ENCODE measurements around the gene SFTPA1. TPM values are rescaled to one million over a fixed set of nuclear protein-coding genes. Genes with fewer than 3 reads are reported as not detected.
"Not testable (repeated sequence)": the region's sequence is repeated elsewhere in the genome, so short reads cannot be mapped to it uniquely, and the experiment has no call there.

The SFTPA1 gene
- total RNA-seq, 1 donor from 2014 or later, result not detected

GRCh38 chr10:79579361-79579760 is 31.4 kb upstream of the SFTPA1 start:
- no peaks in the 10 kb centered on the region for H3K9me3 Mint-ChIP-seq (ENCODE audit: unreplicated experiment)
- H3K27me3 Mint-ChIP-seq (ENCODE audit: unreplicated experiment), result peaks cover 65% of the 10 kb centered on the region
- H3K4me3 Mint-ChIP-seq (ENCODE audit: unreplicated experiment), result no peak overlapping the region
- TF ChIP-seq, protein P1, sequence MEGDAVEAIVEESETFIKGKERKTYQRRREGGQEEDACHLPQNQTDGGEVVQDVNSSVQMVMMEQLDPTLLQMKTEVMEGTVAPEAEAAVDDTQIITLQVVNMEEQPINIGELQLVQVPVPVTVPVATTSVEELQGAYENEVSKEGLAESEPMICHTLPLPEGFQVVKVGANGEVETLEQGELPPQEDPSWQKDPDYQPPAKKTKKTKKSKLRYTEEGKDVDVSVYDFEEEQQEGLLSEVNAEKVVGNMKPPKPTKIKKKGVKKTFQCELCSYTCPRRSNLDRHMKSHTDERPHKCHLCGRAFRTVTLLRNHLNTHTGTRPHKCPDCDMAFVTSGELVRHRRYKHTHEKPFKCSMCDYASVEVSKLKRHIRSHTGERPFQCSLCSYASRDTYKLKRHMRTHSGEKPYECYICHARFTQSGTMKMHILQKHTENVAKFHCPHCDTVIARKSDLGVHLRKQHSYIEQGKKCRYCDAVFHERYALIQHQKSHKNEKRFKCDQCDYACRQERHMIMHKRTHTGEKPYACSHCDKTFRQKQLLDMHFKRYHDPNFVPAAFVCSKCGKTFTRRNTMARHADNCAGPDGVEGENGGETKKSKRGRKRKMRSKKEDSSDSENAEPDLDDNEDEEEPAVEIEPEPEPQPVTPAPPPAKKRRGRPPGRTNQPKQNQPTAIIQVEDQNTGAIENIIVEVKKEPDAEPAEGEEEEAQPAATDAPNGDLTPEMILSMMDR (IDR thresholded peaks at IDR 0.05), result no peak
- no peak overlapping the region for H3K27ac Mint-ChIP-seq (ENCODE audit: unreplicated experiment)
- H3K4me1 Mint-ChIP-seq (ENCODE audit: unreplicated experiment), result no peaks in the 10 kb centered on the region
- DNase-seq (ENCODE audit: extremely low spot score, unreplicated experiment), result no peak
- H3K36me3 Mint-ChIP-seq (ENCODE audit: unreplicated experiment), result no peaks in the 10 kb centered on the region

DNA sequence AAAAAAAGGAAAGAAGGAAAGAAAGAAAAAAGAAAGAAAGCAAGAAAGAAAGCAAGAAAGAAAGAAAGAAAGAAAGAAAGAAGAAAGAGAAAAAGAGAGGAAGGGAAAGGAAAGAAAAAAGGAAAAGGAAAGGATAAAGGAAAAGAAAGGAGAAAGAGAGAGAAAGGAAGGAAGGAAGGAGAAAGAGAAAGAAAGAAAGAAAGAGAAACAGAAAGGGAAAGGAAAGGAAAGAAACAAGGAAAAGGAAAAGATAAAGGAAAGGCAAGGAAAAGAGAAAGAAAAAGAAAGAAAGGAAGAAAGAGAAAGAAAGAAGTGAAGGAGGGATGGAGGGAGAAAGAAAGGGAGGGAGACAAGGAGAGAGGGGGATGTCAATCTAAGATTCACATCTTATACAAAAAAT is 29.7 kb upstream of the SFTPA1 start:
- no peak for DNase-seq (ENCODE audit: extremely low spot score, unreplicated experiment)
- no peaks in the 10 kb centered on the region for H3K9me3 Mint-ChIP-seq (ENCODE audit: unreplicated experiment)
- H3K36me3 Mint-ChIP-seq (ENCODE audit: unreplicated experiment), result no peaks in the 10 kb centered on the region
- H3K4me3 Mint-ChIP-seq (ENCODE audit: unreplicated experiment), result no peak overlapping the region
- H3K4me1 Mint-ChIP-seq (ENCODE audit: unreplicated experiment), result no peaks in the 10 kb centered on the region
- H3K27ac Mint-ChIP-seq (ENCODE audit: unreplicated experiment), result no peak overlapping the region
- TF ChIP-seq, protein P1 (IDR thresholded peaks at IDR 0.05), result no peak
- H3K27me3 Mint-ChIP-seq (ENCODE audit: unreplicated experiment), result peaks cover 70% of the 10 kb centered on the region

DNA sequence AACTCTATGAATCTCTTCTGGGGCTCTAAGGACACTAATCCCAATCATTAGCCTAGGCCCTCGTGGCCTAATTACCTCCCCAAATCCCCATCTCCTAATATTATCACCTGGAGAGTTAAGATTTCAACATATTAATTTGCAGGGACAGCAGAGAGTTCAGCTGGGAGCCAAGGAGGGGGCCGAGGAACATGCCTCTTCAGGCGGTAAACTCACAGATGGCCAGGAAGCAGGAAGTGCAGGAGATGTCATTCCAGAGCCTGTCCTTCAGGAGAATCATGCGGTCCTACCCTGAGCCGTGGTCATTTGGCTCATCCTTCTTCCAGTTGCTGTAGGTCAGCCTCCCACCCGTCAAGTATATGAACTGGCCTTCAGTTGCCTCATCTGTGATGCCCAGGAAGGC is 28.6 kb upstream of the SFTPA1 start:
- DNase-seq (ENCODE audit: extremely low spot score, unreplicated experiment), result no peak
- Mint-ChIP-seq H3K4me3 (ENCODE audit: unreplicated experiment) (no peak overlapping the region), H3K27ac (ENCODE audit: unreplicated experiment) (no peak overlapping the region), H3K9me3 (ENCODE audit: unreplicated experiment) (no peaks in the 10 kb centered on the region), H3K36me3 (ENCODE audit: unreplicated experiment) (no peaks in the 10 kb centered on the region), H3K4me1 (ENCODE audit: unreplicated experiment) (no peaks in the 10 kb centered on the region), H3K27me3 (ENCODE audit: unreplicated experiment) (peaks cover 72% of the 10 kb centered on the region)
- TF ChIP-seq, protein P1 (IDR thresholded peaks at IDR 0.05), result no peak

DNA sequence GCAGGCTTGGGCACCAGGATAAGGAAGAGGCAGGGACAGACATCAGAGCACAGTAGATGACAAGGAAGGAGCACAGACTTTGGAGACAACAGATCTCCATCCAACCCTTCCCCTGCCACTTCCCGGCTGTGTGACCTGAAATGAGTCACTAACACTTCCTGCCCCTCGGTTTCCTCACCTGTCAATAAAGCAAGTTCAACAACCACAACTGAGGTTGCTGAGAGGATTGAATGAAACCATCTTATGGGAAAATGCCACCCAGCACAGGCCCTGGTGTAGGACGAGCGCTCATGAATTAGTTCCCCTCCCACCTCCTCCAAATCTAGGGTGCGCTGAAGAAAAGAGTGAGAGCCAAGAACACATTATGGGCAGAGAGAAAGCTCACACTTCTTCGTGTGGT is 27.8 kb upstream of the SFTPA1 start:
- H3K4me3 Mint-ChIP-seq (ENCODE audit: unreplicated experiment); H3K36me3 Mint-ChIP-seq (ENCODE audit: unreplicated experiment); DNase-seq (ENCODE audit: extremely low spot score, unreplicated experiment); H3K9me3 Mint-ChIP-seq (ENCODE audit: unreplicated experiment); H3K27ac Mint-ChIP-seq (ENCODE audit: unreplicated experiment); H3K4me1 Mint-ChIP-seq (ENCODE audit: unreplicated experiment): not testable (repeated sequence)
- peaks cover 69% of the 10 kb centered on the region for H3K27me3 Mint-ChIP-seq (ENCODE audit: unreplicated experiment)

DNA sequence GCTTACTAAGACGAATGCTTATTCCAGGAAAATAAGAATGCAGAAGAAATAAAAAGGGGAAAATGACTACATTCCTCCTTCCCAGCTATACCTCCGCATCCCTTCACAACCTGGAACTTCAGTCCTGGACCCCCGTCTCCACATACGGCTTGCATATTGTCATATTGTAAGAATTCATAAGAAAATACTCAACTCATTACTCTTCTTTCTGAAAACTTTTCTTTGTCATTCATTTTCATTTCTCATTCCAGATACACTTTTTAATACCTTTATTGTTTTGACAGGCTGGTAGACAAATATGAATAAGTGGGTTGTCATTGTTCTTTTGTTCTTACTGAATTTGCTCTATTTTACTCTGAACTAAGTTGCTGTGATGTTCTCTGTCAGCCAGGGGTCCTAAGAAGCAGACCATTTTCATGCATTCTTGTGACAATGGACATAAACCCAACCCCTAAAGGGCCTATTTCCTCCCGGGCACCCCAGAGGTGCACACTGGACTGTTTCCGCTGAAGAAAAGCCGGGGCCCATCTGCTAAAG is 27.2 kb upstream of the SFTPA1 start:
- H3K27me3 Mint-ChIP-seq (ENCODE audit: unreplicated experiment), result peaks cover 68% of the 10 kb centered on the region
- no peaks in the 10 kb centered on the region for H3K36me3 Mint-ChIP-seq (ENCODE audit: unreplicated experiment)
- H3K9me3 Mint-ChIP-seq (ENCODE audit: unreplicated experiment), result no peaks in the 10 kb centered on the region
- TF ChIP-seq, protein P1 (IDR thresholded peaks at IDR 0.05), result no peak
- no peak overlapping the region for H3K4me3 Mint-ChIP-seq (ENCODE audit: unreplicated experiment)
- H3K27ac Mint-ChIP-seq (ENCODE audit: unreplicated experiment), result no peak overlapping the region
- no peak for DNase-seq (ENCODE audit: extremely low spot score, unreplicated experiment)
- no peaks in the 10 kb centered on the region for H3K4me1 Mint-ChIP-seq (ENCODE audit: unreplicated experiment)
